Superior temporal gyrus (tissue), 1 donor: ENCODE data around the gene PKIB.
A peak's percentile ranks its signal among the peaks of the same experiment; 100 is the strongest.
"Not testable (repeated sequence)": the region's sequence is repeated elsewhere in the genome, so short reads cannot be mapped to it uniquely, and the experiment has no call there.

Experiments used
- DNase-seq: peaks from one replicate; pipeline ENCODE4 v3.0.0-alpha.2; 2016; ENCODE audit errors: extremely low spot score

Gene PKIB

GRCh38 chr6:122710908-122711635 is 100.9 kb downstream of the PKIB start:
- DNase-seq = no peak

GRCh38 chr6:122712093-122712447 is 101.9 kb downstream of the PKIB start:
- DNase-seq = no peak

- DNase-seq = no peak
Measured at GRCh38 chr6:122712448-122713137, 102.4 kb downstream of the PKIB start.

- DNase-seq = no peak
Measured at GRCh38 chr6:122713138-122713537, 102.9 kb downstream of the PKIB start.

GRCh38 chr6:122714059-122714458 is 103.9 kb downstream of the PKIB start:
- no peak for DNase-seq

- no peak for DNase-seq
Measured at GRCh38 chr6:122715725-122716124, 105.5 kb downstream of the PKIB start.

GRCh38 chr6:122717350-122717749 is 107.1 kb downstream of the PKIB start:
- DNase-seq = no peak

- DNase-seq = no peak
Measured at GRCh38 chr6:122718616-122719015, 108.4 kb downstream of the PKIB start.

- no peak for DNase-seq
Measured at GRCh38 chr6:122719176-122719575, 109.0 kb downstream of the PKIB start.

- no peak for DNase-seq
Measured at GRCh38 chr6:122722746-122723145, 112.5 kb downstream of the PKIB start.

- DNase-seq = no peak
Measured at GRCh38 chr6:122726649-122727048, 116.4 kb downstream of the PKIB start.

GRCh38 chr6:122727244-122727643 is 117.0 kb downstream of the PKIB start:
- no peak for DNase-seq

- DNase-seq = no peak
Measured at GRCh38 chr6:122730334-122730733, 120.1 kb downstream of the PKIB start.

- peak; percentile 86 for DNase-seq
Measured at GRCh38 chr6:122730775-122731386, 120.7 kb downstream of the PKIB start.

- no peak for DNase-seq
Measured at GRCh38 chr6:122733259-122733658, 123.1 kb downstream of the PKIB start.

GRCh38 chr6:122734529-122735395 is 124.6 kb downstream of the PKIB start:
- no peak for DNase-seq

GRCh38 chr6:122735582-122735981 is 125.4 kb downstream of the PKIB start:
- no peak for DNase-seq

GRCh38 chr6:122736163-122736562 is 126.0 kb downstream of the PKIB start:
- DNase-seq = no peak

GRCh38 chr6:122736616-122737015 is 126.4 kb downstream of the PKIB start:
- DNase-seq = no peak

- DNase-seq = no peak
Measured at GRCh38 chr6:122740091-122740490, 129.9 kb downstream of the PKIB start.

GRCh38 chr6:122740936-122741335 is 130.7 kb downstream of the PKIB start:
- no peak for DNase-seq

- not testable (repeated sequence) for DNase-seq
Measured at GRCh38 chr6:122744247-122744646, 134.0 kb downstream of the PKIB start.
